ENCODE measurements around the gene PURA. TPM values are rescaled to one million over a fixed set of nuclear protein-coding genes. Genes with fewer than 3 reads are reported as not detected.

Gene PURA
- total RNA-seq, 5 donors from 2014 or later (not counting 1 experiment from before 2014, with no cell fraction given), result 10.8 to 28.1 (median 25.3) TPM

DNA sequence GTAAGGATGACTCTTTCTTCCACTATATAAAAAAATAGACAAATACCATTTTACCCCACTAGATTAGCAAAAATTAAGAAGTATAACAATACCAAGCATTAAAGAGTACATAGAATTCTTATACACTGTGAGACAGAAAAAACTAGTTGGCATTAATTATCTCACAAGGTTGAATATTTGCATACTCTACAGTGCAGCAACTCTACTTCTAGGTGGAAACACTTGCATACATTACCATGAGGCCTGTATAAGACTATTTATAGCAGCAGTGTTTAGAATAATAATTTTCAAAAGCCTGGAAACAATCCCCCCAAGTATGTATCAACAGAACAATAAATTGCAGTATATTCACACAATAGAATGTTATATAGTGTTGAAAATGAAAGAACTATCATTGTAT is 19.0 kb upstream of the PURA start:
- H3K27me3 ChIP-seq (replicated peaks in 1 of 2; ENCODE audit: control insufficient read depth in 2 of 2, extremely low read depth in 1 of 2, insufficient read depth in 2 of 2, low read length in 1 of 2), result peaks cover 0 to 5% of the 10 kb centered on the region in 2 experiments
- H3K4me1 ChIP-seq (ENCODE audit: control insufficient read depth in 1 of 2, extremely low read depth in 1 of 2, insufficient read depth in 2 of 2, low read length in 2 of 2), result no peaks in the 10 kb centered on the region
- H3K4me3 Mint-ChIP-seq, result no peak overlapping the region
- no peaks in the 10 kb centered on the region for H3K4me1 Mint-ChIP-seq
- H3K27ac Mint-ChIP-seq, result no peak overlapping the region
- peaks cover 9% of the 10 kb centered on the region for H3K36me3 Mint-ChIP-seq
- H3K9me3 ChIP-seq, result peaks cover under 1% of the 10 kb centered on the region
- no peak overlapping the region for H3K4me3 ChIP-seq (ENCODE audit: control insufficient read depth in 1 of 2, extremely low read depth in 1 of 2, low read length in 1 of 2)
- no peak for DNase-seq
- H3K36me3 ChIP-seq (ENCODE audit: control insufficient read depth in 2 of 2, extremely low read depth in 1 of 2, insufficient read depth in 1 of 2, low read length in 1 of 2), result no peaks in the 10 kb centered on the region
- ChIA-PET POLR2A (interaction anchor here in 1 of 2 donors (0.6 kb wide), 1 partner anchor 27 kb away, joined by 3 read pairs; no protein-coding TSS in a partner anchor), CTCF (interaction anchor here (0.6 to 0.9 kb wide), 2 partner anchors 14 to 50 kb away, joined by 3 read pairs; no protein-coding TSS in a partner anchor)
- peaks cover 9 to 19% (median 12%) of the 10 kb centered on the region in 3 donors for H3K9me3 Mint-ChIP-seq
- no peak overlapping the region for H3K27ac ChIP-seq (ENCODE audit: low read length)
- no peak for ATAC-seq (replicated peaks in 1 of 4)
- peaks cover 5 to 10% of the 10 kb centered on the region in 2 donors for H3K27me3 Mint-ChIP-seq

DNA sequence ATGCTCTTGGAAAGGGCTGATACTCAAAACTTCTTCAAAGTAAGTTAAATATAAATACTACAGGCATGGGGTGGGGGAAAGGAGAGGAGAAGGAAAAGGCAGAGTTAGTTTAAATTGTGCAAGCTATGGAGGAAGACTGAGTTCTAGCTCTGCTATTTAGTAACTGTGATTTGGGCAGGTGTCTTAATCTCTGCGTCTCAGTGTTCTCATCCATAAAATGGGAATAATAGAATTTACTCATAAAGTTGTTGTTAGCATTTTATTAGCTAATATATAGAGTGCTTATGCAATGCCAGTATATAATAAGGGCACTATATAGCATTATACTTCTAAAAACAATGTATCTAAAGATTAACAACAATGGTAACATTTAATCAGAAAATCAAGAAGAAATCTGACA is 12.7 kb upstream of the PURA start:
- no peak for DNase-seq
- Histone ChIP-seq H3K4me1 (ENCODE audit: control insufficient read depth in 1 of 2, extremely low read depth in 1 of 2, insufficient read depth in 2 of 2, low read length in 2 of 2) (no peaks in the 10 kb centered on the region), H3K27me3 (replicated peaks in 1 of 2; ENCODE audit: control insufficient read depth in 2 of 2, extremely low read depth in 1 of 2, insufficient read depth in 2 of 2, low read length in 1 of 2) (peaks cover 0 to 6% of the 10 kb centered on the region in 2 experiments), H3K4me3 (ENCODE audit: control insufficient read depth in 1 of 2, extremely low read depth in 1 of 2, low read length in 1 of 2) (no peak overlapping the region), H3K9me3 (no peaks in the 10 kb centered on the region), H3K27ac (ENCODE audit: low read length) (no peak overlapping the region), H3K36me3 (ENCODE audit: control insufficient read depth in 2 of 2, extremely low read depth in 1 of 2, insufficient read depth in 1 of 2, low read length in 1 of 2) (no peaks in the 10 kb centered on the region)
- Mint-ChIP-seq H3K36me3 (no peaks in the 10 kb centered on the region), H3K27ac (no peak overlapping the region), H3K4me1 (peaks cover under 1 to 3% (median 3%) of the 10 kb centered on the region in 3 donors), H3K27me3 (peaks cover 6 to 17% of the 10 kb centered on the region in 2 donors), H3K9me3 (no peaks in the 10 kb centered on the region), H3K4me3 (no peak overlapping the region)
- no CpG with 5 or more reads among the region's 1 CpG for WGBS (ENCODE audit: insufficient coverage)
- no peak for ATAC-seq (replicated peaks in 1 of 4)
- ChIA-PET POLR2A (no interaction called here), CTCF (no interaction called here)

DNA sequence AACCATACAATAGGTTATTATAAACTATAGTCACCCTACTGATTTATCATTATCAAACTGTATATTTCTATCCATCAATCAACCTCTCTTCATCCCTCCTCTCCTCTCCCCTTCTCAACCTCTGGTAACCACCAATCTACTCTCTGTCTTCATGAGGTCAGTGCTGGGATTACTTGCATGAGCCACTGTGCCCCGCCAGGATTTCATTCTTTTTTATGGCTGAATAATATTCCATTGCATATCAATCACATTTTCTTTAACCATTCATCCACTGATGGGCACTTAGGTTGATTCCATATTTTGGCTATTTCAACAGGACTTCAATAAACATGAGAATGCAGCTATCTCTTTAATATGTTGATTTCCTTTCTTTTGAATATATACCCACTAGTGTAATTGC is 10.8 kb upstream of the PURA start:
- CTCF ChIA-PET, result interaction anchor here in 1 of 2 donors (0.5 kb wide), 1 partner anchor 30 kb away, joined by 4 read pairs; no protein-coding TSS in a partner anchor

DNA sequence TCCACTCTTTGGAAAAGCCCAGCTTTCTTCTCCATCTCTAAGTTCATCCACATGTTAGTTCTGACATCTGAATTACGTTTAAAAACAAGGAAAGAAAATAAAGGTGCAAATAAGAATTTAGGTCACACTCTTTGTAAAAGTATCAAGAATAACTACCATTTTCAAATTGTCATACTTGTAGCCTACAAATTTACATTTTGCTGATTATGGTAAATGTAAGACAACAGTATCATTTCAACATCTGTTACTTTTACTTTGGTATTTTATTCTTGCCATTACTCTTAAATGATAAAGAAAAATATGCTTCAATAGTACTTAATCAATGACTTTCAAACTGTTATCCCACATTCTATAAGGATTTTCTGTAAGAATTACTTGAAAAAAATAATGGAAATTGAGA is 9.8 kb upstream of the PURA start:
- H3K27ac Mint-ChIP-seq, result no peak overlapping the region
- no peaks in the 10 kb centered on the region for H3K36me3 ChIP-seq (ENCODE audit: control insufficient read depth in 2 of 2, extremely low read depth in 1 of 2, insufficient read depth in 1 of 2, low read length in 1 of 2)

More for the DNA sequence above, 10.8 kb upstream of the PURA start:
- Histone ChIP-seq H3K36me3 (ENCODE audit: control insufficient read depth in 2 of 2, extremely low read depth in 1 of 2, insufficient read depth in 1 of 2, low read length in 1 of 2) (no peaks in the 10 kb centered on the region), H3K27me3 (replicated peaks in 1 of 2; ENCODE audit: control insufficient read depth in 2 of 2, extremely low read depth in 1 of 2, insufficient read depth in 2 of 2, low read length in 1 of 2) (peaks cover 0 to 6% of the 10 kb centered on the region in 2 experiments), H3K4me3 (ENCODE audit: control insufficient read depth in 1 of 2, extremely low read depth in 1 of 2, low read length in 1 of 2) (no peak overlapping the region), H3K27ac (ENCODE audit: low read length) (no peak overlapping the region), H3K9me3 (no peaks in the 10 kb centered on the region), H3K4me1 (ENCODE audit: control insufficient read depth in 1 of 2, extremely low read depth in 1 of 2, insufficient read depth in 2 of 2, low read length in 2 of 2) (peaks cover 8 to 10% of the 10 kb centered on the region in 2 experiments)
- Mint-ChIP-seq H3K4me1 (peaks cover 14 to 16% (median 16%) of the 10 kb centered on the region in 3 donors), H3K4me3 (no peak overlapping the region), H3K27me3 (peaks cover 6 to 17% of the 10 kb centered on the region in 2 donors), H3K36me3 (no peaks in the 10 kb centered on the region), H3K27ac (no peak overlapping the region), H3K9me3 (no peaks in the 10 kb centered on the region)
- WGBS (ENCODE audit: insufficient coverage), result 38% methylated on average over 1 of the region's 1 CpG
- POLR2A ChIA-PET, result no interaction called here
- ATAC-seq (replicated peaks in 1 of 4) (no peak), DNase-seq (no peak)

DNA sequence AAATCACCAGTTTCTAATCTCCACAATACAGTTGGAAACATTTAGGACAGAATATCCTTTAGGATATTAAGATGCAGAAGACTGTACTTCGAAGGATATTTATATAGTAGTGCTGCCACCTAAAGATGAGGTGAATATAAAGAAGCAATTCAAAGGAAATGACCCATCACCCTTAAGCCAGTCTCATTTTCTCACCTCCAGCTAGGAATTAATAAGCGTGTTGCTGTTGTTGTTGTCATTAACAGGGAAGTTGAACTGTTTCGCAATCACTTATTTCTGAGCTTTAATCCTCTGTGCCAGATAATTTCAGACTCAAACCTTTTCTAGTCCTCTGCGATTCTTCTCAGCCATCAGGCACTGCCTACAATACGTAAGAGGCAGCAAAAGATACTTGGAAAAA is 7.8 kb upstream of the PURA start:
- ATAC-seq (replicated peaks in 1 of 4) (no peak), DNase-seq (no peak)
- Mint-ChIP-seq H3K9me3 (no peaks in the 10 kb centered on the region), H3K4me1 (peaks cover 35 to 40% (median 38%) of the 10 kb centered on the region in 3 donors), H3K27me3 (peaks cover 11 to 12% of the 10 kb centered on the region in 2 donors), H3K36me3 (no peaks in the 10 kb centered on the region), H3K4me3 (peak overlapping the region; percentile 91 to 96 (median 95)), H3K27ac (peak overlapping the region; percentile 96 to 98)
- CTCF ChIA-PET, result interaction anchor here (0.6 to 1.8 kb wide), 4 partner anchors 10 to 396 kb away, joined by 3 to 6 read pairs (median 3); no protein-coding TSS in a partner anchor
- POLR2A ChIA-PET, result no interaction called here
- Histone ChIP-seq H3K36me3 (ENCODE audit: control insufficient read depth in 2 of 2, extremely low read depth in 1 of 2, insufficient read depth in 1 of 2, low read length in 1 of 2) (no peaks in the 10 kb centered on the region), H3K27me3 (replicated peaks in 1 of 2; ENCODE audit: control insufficient read depth in 2 of 2, extremely low read depth in 1 of 2, insufficient read depth in 2 of 2, low read length in 1 of 2) (peaks cover 7 to 12% of the 10 kb centered on the region in 2 experiments), H3K9me3 (no peaks in the 10 kb centered on the region), H3K4me1 (ENCODE audit: control insufficient read depth in 1 of 2, extremely low read depth in 1 of 2, insufficient read depth in 2 of 2, low read length in 2 of 2) (peaks cover 13 to 22% of the 10 kb centered on the region in 2 experiments), H3K4me3 (ENCODE audit: control insufficient read depth in 1 of 2, extremely low read depth in 1 of 2, low read length in 1 of 2) (no peak overlapping the region), H3K27ac (ENCODE audit: low read length) (peak overlapping the region; percentile 97)
- no CpG with 5 or more reads among the region's 5 CpGs for WGBS (ENCODE audit: insufficient coverage)

More for the DNA sequence above, 9.8 kb upstream of the PURA start:
- Mint-ChIP-seq H3K9me3 (no peaks in the 10 kb centered on the region), H3K4me1 (peaks cover 17 to 26% (median 25%) of the 10 kb centered on the region in 3 donors), H3K27me3 (peaks cover 6 to 17% of the 10 kb centered on the region in 2 donors), H3K4me3 (no peak overlapping the region), H3K36me3 (no peaks in the 10 kb centered on the region)
- Histone ChIP-seq H3K4me3 (ENCODE audit: control insufficient read depth in 1 of 2, extremely low read depth in 1 of 2, low read length in 1 of 2) (no peak overlapping the region), H3K4me1 (ENCODE audit: control insufficient read depth in 1 of 2, extremely low read depth in 1 of 2, insufficient read depth in 2 of 2, low read length in 2 of 2) (peaks cover 13 to 20% of the 10 kb centered on the region in 2 experiments), H3K9me3 (no peaks in the 10 kb centered on the region), H3K27ac (ENCODE audit: low read length) (no peak overlapping the region), H3K27me3 (replicated peaks in 1 of 2; ENCODE audit: control insufficient read depth in 2 of 2, extremely low read depth in 1 of 2, insufficient read depth in 2 of 2, low read length in 1 of 2) (peaks cover 6% of the 10 kb centered on the region in 2 experiments)
- no CpG with 5 or more reads among the region's 1 CpG for WGBS (ENCODE audit: insufficient coverage)
- ATAC-seq (replicated peaks in 1 of 4) (no peak), DNase-seq (no peak)
- POLR2A ChIA-PET, result interaction anchor here in 1 of 2 donors (0.8 kb wide), 1 partner anchor 8 kb away, joined by 3 read pairs; no protein-coding TSS in a partner anchor
- CTCF ChIA-PET, result interaction anchor here in 1 of 2 donors (1.8 kb wide), 1 partner anchor 40 kb away, joined by 6 read pairs; no protein-coding TSS in a partner anchor

DNA sequence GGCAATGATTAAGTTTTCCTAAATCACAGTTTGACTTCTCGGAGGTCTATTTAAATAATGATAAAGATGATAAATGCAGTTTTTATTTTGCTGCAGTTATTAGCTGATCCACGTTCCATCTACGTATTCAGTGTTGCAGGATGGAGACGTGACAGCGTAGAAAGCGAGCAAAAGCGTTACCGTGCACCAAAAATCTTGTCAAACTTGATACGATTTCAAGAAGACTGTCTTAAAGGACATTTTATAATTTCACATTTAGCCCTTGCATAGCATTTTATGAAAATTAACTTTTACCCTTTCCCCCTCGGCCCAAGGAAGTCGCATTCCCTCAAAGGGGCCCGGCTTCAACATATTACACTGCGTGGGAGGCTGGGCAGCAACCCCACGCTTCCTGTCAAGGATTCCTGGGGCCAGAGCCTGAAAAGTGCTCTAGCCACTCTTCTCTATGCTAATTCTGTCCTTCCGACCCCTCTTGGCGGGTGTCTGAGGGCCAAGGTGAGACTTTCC is 7.1 kb upstream of the PURA start:
- H3K4me1 ChIP-seq (ENCODE audit: control insufficient read depth in 1 of 2, extremely low read depth in 1 of 2, insufficient read depth in 2 of 2, low read length in 2 of 2), result peaks cover 13 to 27% of the 10 kb centered on the region in 2 experiments
- peaks cover 11% of the 10 kb centered on the region in 2 donors for H3K27me3 Mint-ChIP-seq
- H3K36me3 ChIP-seq (ENCODE audit: control insufficient read depth in 2 of 2, extremely low read depth in 1 of 2, insufficient read depth in 1 of 2, low read length in 1 of 2), result no peaks in the 10 kb centered on the region
- no peaks in the 10 kb centered on the region for H3K9me3 Mint-ChIP-seq
- 56% methylated on average over 14 of the region's 16 CpGs for WGBS (ENCODE audit: insufficient coverage)
- H3K4me3 ChIP-seq (ENCODE audit: control insufficient read depth in 1 of 2, extremely low read depth in 1 of 2, low read length in 1 of 2), result peak overlapping the region; percentile 66 to 87
- peak overlapping the region; percentile 96 to 98 for H3K27ac Mint-ChIP-seq
- peaks cover 39 to 47% (median 43%) of the 10 kb centered on the region in 3 donors for H3K4me1 Mint-ChIP-seq
- ChIA-PET CTCF (interaction anchor here in 1 of 2 donors (0.9 to 1.1 kb wide), 4 partner anchors 9 to 39 kb away, joined by 3 to 9 read pairs (median 3); no protein-coding TSS in a partner anchor), POLR2A (interaction anchor here in 1 of 2 donors (1.3 kb wide), 1 partner anchor 11 kb away, joined by 7 read pairs; no protein-coding TSS in a partner anchor)
- peak overlapping the region; percentile 97 for H3K27ac ChIP-seq (ENCODE audit: low read length)
- no peaks in the 10 kb centered on the region for H3K36me3 Mint-ChIP-seq
- no peak for DNase-seq
- H3K27me3 ChIP-seq (replicated peaks in 1 of 2; ENCODE audit: control insufficient read depth in 2 of 2, extremely low read depth in 1 of 2, insufficient read depth in 2 of 2, low read length in 1 of 2), result peaks cover 7 to 12% of the 10 kb centered on the region in 2 experiments
- no peaks in the 10 kb centered on the region for H3K9me3 ChIP-seq
- H3K4me3 Mint-ChIP-seq, result peak overlapping the region; percentile 91 to 96 (median 95)
- no peak for ATAC-seq (replicated peaks in 1 of 4)

Measured in T-cell (primary cell).